Measurements from ENCODE around the gene TWF1. TPM values are rescaled to one million over a fixed set of nuclear protein-coding genes. Genes with fewer than 3 reads are reported as not detected.
A peak's percentile ranks its signal among the peaks of the same experiment; 100 is the strongest.
"Not testable (repeated sequence)": the region's sequence is repeated elsewhere in the genome, so short reads cannot be mapped to it uniquely, and the experiment has no call there.

Gene TWF1
- 197 and 246 TPM in 2 replicates for total RNA-seq (2014; rRNA removed; shearing (Covaris generic))
- 139 and 141 TPM in 2 replicates for polyA plus RNA-seq (2016; fragmentation: Nextera tagmentation; extraction: Ambion mirVana)

DNA sequence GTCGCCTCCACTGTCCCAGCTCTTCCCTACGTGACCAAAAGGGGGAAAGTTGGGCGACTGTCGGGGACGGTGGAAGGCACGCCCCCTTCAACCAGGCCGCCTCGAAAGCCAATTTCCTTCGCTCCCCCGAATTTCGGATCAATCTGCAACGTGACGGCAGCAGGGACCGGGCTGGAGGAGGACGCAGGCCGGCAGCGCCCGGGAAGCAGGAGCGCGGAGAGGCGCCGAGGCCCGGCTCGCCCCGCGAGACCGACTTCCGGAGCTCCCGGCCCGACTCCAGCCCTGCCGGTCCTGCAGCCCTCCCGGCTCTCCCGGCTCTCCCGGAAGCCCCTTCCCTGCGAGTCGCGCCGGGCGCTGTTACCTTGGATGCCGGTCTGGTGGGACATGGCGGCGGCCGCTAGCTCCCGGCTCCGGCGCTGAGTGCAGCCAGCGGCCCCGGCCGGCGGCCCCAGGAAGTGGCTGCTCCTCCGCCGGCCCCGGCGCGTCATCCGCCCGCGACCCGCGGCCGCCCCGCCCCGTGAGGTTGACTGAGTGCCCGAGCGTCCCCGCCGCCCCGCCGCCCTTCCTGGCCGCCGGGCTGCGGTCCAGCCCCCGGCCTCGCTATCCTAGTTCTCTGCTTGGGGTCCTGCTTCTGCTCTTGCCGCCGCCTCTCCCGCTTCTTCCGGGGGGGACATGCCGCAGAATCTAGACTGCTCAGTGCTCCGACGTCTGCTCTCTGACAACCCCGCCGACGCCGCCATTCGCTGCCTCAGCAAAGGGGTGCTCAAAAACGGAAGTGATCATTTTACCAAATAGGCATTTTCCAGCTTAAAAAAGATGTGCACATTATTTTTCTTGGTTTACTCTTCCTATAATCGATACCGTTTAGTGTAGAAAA lies at the start of gene TWF1:
TSS of gene TWF1 (minus strand) at position 458 of the 877 bp plus-strand sequence. CDS start at position 386, 72 bp downstream.
- peak within 1 kb of the TSS; percentile 94 for H2AFZ ChIP-seq
- no peaks in the 10 kb centered on the region for H3K9me2 ChIP-seq (ENCODE audit: insufficient read depth)
- 1% methylated on average over 65 to 73 of the region's 89 CpGs for WGBS, 2 experiments (ENCODE audit: low coverage in 1 of 2, low lambda C conversion rate in 2 of 2, missing lambda C conversion rate in 2 of 2)
- peaks cover 7% of the 10 kb centered on the region; the same call in 1 of the 2 replicates for H3F3A ChIP-seq (ENCODE audit: insufficient read depth)
- TF ChIP-seq EZH2phosphoT487 (IDR thresholded peaks at IDR 0.05; ENCODE audit: insufficient read depth, low read depth) (no peak), EZH2 (IDR thresholded peaks at IDR 0.05; ENCODE audit: insufficient read depth, poor library complexity, severe bottlenecking) (no peak)
- H3K9ac ChIP-seq: peak within 1 kb of the TSS; percentile 96
- no peaks in the 10 kb centered on the region for H3K27me3 ChIP-seq (replicated peaks; ENCODE audit: insufficient read depth)
- no peaks in the 10 kb centered on the region for H3K9me3 ChIP-seq (ENCODE audit: low read depth)
- H3K4me2 ChIP-seq (ENCODE audit: unreplicated experiment): peak within 1 kb of the TSS; percentile 97
- no peaks in the 10 kb centered on the region for H4K20me1 ChIP-seq (ENCODE audit: insufficient read depth)
- peaks cover 25% of the 10 kb centered on the region for H3K36me3 ChIP-seq (ENCODE audit: low read depth)
- H3K4me3 ChIP-seq: peak within 1 kb of the TSS; percentile 99
- peaks cover 32% of the 10 kb centered on the region for H3K4me1 ChIP-seq (ENCODE audit: insufficient read depth)
- peak; percentile 92 for DNase-seq
- H3K79me2 ChIP-seq (ENCODE audit: insufficient read depth): peaks cover 46% of the 10 kb centered on the region
- in situ Hi-C loops (cut with MboI): no loop called here
- H3K27ac ChIP-seq: peak within 1 kb of the TSS; percentile 93

DNA sequence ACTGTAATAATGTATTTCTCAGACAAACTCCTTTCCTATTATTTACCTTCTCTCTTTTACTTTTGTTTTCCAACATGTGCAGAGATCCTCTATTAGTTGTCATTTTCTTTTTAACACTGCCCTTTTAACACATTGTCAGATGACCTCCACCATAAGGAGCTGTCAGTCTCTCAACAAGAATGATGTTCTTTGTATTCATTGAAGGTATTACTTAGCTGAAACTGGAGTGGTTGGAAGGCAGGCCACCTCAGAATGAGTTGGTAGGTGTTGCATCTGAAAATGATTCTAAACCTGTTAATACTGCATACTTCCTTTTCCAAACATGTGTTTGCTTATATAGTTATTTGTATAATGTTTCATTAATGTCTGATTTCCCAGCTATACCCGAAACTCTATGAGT lies 46.6 kb upstream of the TWF1 start:
- 85 to 91% methylated on average over 1 of the region's 1 CpG for WGBS, 2 experiments (ENCODE audit: low coverage in 1 of 2, low lambda C conversion rate in 2 of 2, missing lambda C conversion rate in 2 of 2)

GRCh38 chr12:43848786-43849185 lies 42.7 kb upstream of the TWF1 start:
- 97 to 98% methylated on average over 3 of the region's 3 CpGs for WGBS, 2 experiments (ENCODE audit: low coverage in 1 of 2, low lambda C conversion rate in 2 of 2, missing lambda C conversion rate in 2 of 2)
- Histone ChIP-seq H3K4me2 (ENCODE audit: unreplicated experiment) (no peak overlapping the region), H3K9me2 (ENCODE audit: insufficient read depth) (no peaks in the 10 kb centered on the region), H3K27me3 (replicated peaks; ENCODE audit: insufficient read depth) (no peaks in the 10 kb centered on the region), H3K36me3 (ENCODE audit: low read depth) (no peaks in the 10 kb centered on the region), H3K9me3 (ENCODE audit: low read depth) (no peaks in the 10 kb centered on the region), H3K4me3 (no peak overlapping the region), H3K4me1 (ENCODE audit: insufficient read depth) (peaks cover 14% of the 10 kb centered on the region), H3F3A (ENCODE audit: insufficient read depth) (peaks cover 5% of the 10 kb centered on the region; the same call in 1 of the 2 replicates), H4K20me1 (ENCODE audit: insufficient read depth) (no peaks in the 10 kb centered on the region), H3K79me2 (ENCODE audit: insufficient read depth) (no peaks in the 10 kb centered on the region), H3K9ac (no peak overlapping the region), H2AFZ (no peak overlapping the region), H3K27ac (no peak overlapping the region)
- peak; percentile 31 for DNase-seq
- in situ Hi-C loops (cut with MboI): no loop called here
- TF ChIP-seq EZH2 (IDR thresholded peaks at IDR 0.05; ENCODE audit: insufficient read depth, poor library complexity, severe bottlenecking) (no peak), EZH2phosphoT487 (IDR thresholded peaks at IDR 0.05; ENCODE audit: insufficient read depth, low read depth) (no peak)

More for the DNA sequence above, 46.6 kb upstream of the TWF1 start:
- Histone ChIP-seq H3K27ac (no peak overlapping the region), H3K4me1 (ENCODE audit: insufficient read depth) (peaks cover 7% of the 10 kb centered on the region; the same call in 1 of the 2 replicates), H3K79me2 (ENCODE audit: insufficient read depth) (no peaks in the 10 kb centered on the region), H2AFZ (no peak overlapping the region), H3K9ac (no peak overlapping the region), H3F3A (ENCODE audit: insufficient read depth) (no peaks in the 10 kb centered on the region), H4K20me1 (ENCODE audit: insufficient read depth) (no peaks in the 10 kb centered on the region), H3K9me2 (ENCODE audit: insufficient read depth) (no peaks in the 10 kb centered on the region), H3K4me2 (ENCODE audit: unreplicated experiment) (no peak overlapping the region), H3K4me3 (no peak overlapping the region), H3K9me3 (ENCODE audit: low read depth) (no peaks in the 10 kb centered on the region), H3K27me3 (replicated peaks; ENCODE audit: insufficient read depth) (no peaks in the 10 kb centered on the region), H3K36me3 (ENCODE audit: low read depth) (no peaks in the 10 kb centered on the region)
- in situ Hi-C loops (cut with MboI): no loop called here
- no peak for TF ChIP-seq EZH2phosphoT487 (IDR thresholded peaks at IDR 0.05; ENCODE audit: insufficient read depth, low read depth)
- no peak for TF ChIP-seq EZH2 (IDR thresholded peaks at IDR 0.05; ENCODE audit: insufficient read depth, poor library complexity, severe bottlenecking)
- DNase-seq: no peak

DNA sequence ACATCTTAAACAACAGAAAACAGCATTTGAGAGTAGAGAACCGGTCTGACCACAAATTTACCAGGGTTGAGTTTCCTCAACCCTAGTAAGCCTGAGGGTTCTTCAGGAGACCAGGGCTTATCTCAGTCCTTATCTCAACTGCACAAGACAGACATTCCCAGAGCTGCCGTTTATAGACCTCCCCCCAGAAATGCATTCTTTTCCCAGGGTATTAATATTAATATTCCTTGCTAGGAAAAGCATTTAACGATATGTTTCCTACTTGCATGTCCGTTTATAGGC lies 42.0 kb upstream of the TWF1 start:
- H3K4me3 ChIP-seq: no peak overlapping the region
- in situ Hi-C loops (cut with MboI): no loop called here
- H3K27ac ChIP-seq: no peak overlapping the region

DNA sequence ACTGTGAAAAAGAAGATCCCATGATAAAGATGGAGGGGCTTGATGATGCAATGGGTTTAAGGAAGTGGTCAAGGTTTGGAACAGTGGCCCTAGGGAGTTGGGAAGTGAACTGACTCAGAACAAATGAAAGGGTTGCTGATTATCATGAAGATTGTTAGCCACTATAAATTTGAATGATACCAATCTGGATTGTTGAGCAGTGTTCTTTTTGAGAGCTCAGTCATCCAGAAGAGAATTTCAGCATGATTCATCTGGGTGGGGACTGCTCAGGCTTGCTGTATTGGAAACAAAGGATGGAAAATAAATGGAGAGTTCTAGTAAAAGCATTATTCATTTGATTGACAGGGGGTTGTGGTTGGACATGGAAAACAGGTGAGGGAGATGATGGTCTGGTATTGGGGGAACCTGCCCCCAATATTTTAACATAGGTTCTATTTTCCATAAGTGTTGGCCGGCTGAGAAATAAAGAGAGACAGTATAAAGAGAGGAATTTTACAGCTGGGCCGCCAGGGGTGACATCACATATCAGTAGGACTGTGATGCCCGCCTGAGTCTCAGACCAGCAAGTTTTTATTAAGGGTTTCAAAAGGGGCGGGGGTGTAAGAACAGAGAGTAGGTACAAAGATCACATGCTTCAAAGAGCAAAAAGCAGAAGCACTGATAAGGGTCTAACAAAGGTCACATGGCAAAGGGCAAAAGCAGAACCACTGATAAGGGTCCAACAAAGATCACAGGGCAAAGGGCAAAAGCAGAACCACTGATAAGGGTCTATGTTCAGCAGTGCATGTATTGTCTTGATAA lies 41.5 kb upstream of the TWF1 start:
- Histone ChIP-seq H2AFZ (0 out of 2 replicates have a peak overlapping the region, but pooled peaks have one; percentile 7), H3K27ac (peak overlapping the region; percentile 51), H3K4me1 (ENCODE audit: insufficient read depth) (peaks cover 14% of the 10 kb centered on the region)
- H3K27me3 ChIP-seq (replicated peaks; ENCODE audit: insufficient read depth); H3K4me3 ChIP-seq; H3K36me3 ChIP-seq (ENCODE audit: low read depth); H3K79me2 ChIP-seq (ENCODE audit: insufficient read depth); H3K9me3 ChIP-seq (ENCODE audit: low read depth); H4K20me1 ChIP-seq (ENCODE audit: insufficient read depth); H3K9me2 ChIP-seq (ENCODE audit: insufficient read depth); H3F3A ChIP-seq (ENCODE audit: insufficient read depth); in situ Hi-C loops (cut with MboI); H3K9ac ChIP-seq; H3K4me2 ChIP-seq (ENCODE audit: unreplicated experiment): not testable (repeated sequence)
- 79 to 81% methylated on average over 4 of the region's 4 CpGs for WGBS, 2 experiments (ENCODE audit: low coverage in 1 of 2, low lambda C conversion rate in 2 of 2, missing lambda C conversion rate in 2 of 2)
- peak; percentile 75 for DNase-seq

More for the DNA sequence above, 42.0 kb upstream of the TWF1 start:
- Histone ChIP-seq H3K9me3 (ENCODE audit: low read depth) (no peaks in the 10 kb centered on the region), H3K9me2 (ENCODE audit: insufficient read depth) (no peaks in the 10 kb centered on the region), H3F3A (ENCODE audit: insufficient read depth) (peaks cover 5% of the 10 kb centered on the region; the same call in 1 of the 2 replicates), H2AFZ (no peak overlapping the region), H3K27me3 (replicated peaks; ENCODE audit: insufficient read depth) (no peaks in the 10 kb centered on the region), H3K4me1 (ENCODE audit: insufficient read depth) (peaks cover 14% of the 10 kb centered on the region), H3K36me3 (ENCODE audit: low read depth) (no peaks in the 10 kb centered on the region), H3K4me2 (ENCODE audit: unreplicated experiment) (no peak overlapping the region), H4K20me1 (ENCODE audit: insufficient read depth) (no peaks in the 10 kb centered on the region), H3K9ac (no peak overlapping the region), H3K79me2 (ENCODE audit: insufficient read depth) (peaks cover 3% of the 10 kb centered on the region; the same call in 1 of the 2 replicates)
- 96 to 97% methylated on average over 4 of the region's 4 CpGs for WGBS, 2 experiments (ENCODE audit: low coverage in 1 of 2, low lambda C conversion rate in 2 of 2, missing lambda C conversion rate in 2 of 2)
- DNase-seq: no peak
- TF ChIP-seq EZH2 (IDR thresholded peaks at IDR 0.05; ENCODE audit: insufficient read depth, poor library complexity, severe bottlenecking) (no peak), EZH2phosphoT487 (IDR thresholded peaks at IDR 0.05; ENCODE audit: insufficient read depth, low read depth) (no peak)

All from GM23248 (cell line).